ENCODE measurements around the gene PRODH.
"Not testable (repeated sequence)": the region's sequence is repeated elsewhere in the genome, so short reads cannot be mapped to it uniquely, and the experiment has no call there.

PRODH gene

GRCh38 chr22:18915550-18915949, 20.5 kb downstream of the PRODH start:
- H3K36me3 ChIP-seq (ENCODE audit: low read length); H4K20me1 ChIP-seq (ENCODE audit: low read depth, low read length); H3K9ac ChIP-seq (ENCODE audit: low read length); H3K9me2 ChIP-seq (replicated peaks; ENCODE audit: insufficient read depth, low read length); H3K79me2 ChIP-seq (ENCODE audit: insufficient read depth, low read length); H3F3A ChIP-seq (ENCODE audit: insufficient read depth); H3K4me3 ChIP-seq (ENCODE audit: insufficient read depth, low read length, poor library complexity, severe bottlenecking); H3K27me3 ChIP-seq (ENCODE audit: low read length); H3K27ac ChIP-seq (ENCODE audit: low read depth, low read length); H3K4me2 ChIP-seq (ENCODE audit: low read depth, low read length, poor library complexity, severe bottlenecking); H3K9me3 ChIP-seq (ENCODE audit: insufficient read depth, low read length); H2AFZ ChIP-seq (ENCODE audit: low read depth, low read length, severe bottlenecking): not testable (repeated sequence)

- not testable (repeated sequence) for H3K9me2 ChIP-seq (replicated peaks; ENCODE audit: insufficient read depth, low read length); H3K9ac ChIP-seq (ENCODE audit: low read length); H3F3A ChIP-seq (ENCODE audit: insufficient read depth); H3K4me3 ChIP-seq (ENCODE audit: insufficient read depth, low read length, poor library complexity, severe bottlenecking); H3K36me3 ChIP-seq (ENCODE audit: low read length); H3K27ac ChIP-seq (ENCODE audit: low read depth, low read length); H3K27me3 ChIP-seq (ENCODE audit: low read length); H3K79me2 ChIP-seq (ENCODE audit: insufficient read depth, low read length); H2AFZ ChIP-seq (ENCODE audit: low read depth, low read length, severe bottlenecking); H4K20me1 ChIP-seq (ENCODE audit: low read depth, low read length); H3K4me2 ChIP-seq (ENCODE audit: low read depth, low read length, poor library complexity, severe bottlenecking); H3K9me3 ChIP-seq (ENCODE audit: insufficient read depth, low read length)
Measured at GRCh38 chr22:18914558-18914957, 21.5 kb downstream of the PRODH start.

- H3K27ac ChIP-seq (ENCODE audit: low read depth, low read length); H2AFZ ChIP-seq (ENCODE audit: low read depth, low read length, severe bottlenecking); H3K36me3 ChIP-seq (ENCODE audit: low read length); H3K27me3 ChIP-seq (ENCODE audit: low read length); H3K9me3 ChIP-seq (ENCODE audit: insufficient read depth, low read length); H3F3A ChIP-seq (ENCODE audit: insufficient read depth); H3K9ac ChIP-seq (ENCODE audit: low read length); H3K79me2 ChIP-seq (ENCODE audit: insufficient read depth, low read length); H3K4me2 ChIP-seq (ENCODE audit: low read depth, low read length, poor library complexity, severe bottlenecking); H3K9me2 ChIP-seq (replicated peaks; ENCODE audit: insufficient read depth, low read length); H3K4me3 ChIP-seq (ENCODE audit: insufficient read depth, low read length, poor library complexity, severe bottlenecking); H4K20me1 ChIP-seq (ENCODE audit: low read depth, low read length): not testable (repeated sequence)
Measured at GRCh38 chr22:18912264-18912946, 23.7 kb downstream of the PRODH start.

- H3F3A ChIP-seq (ENCODE audit: insufficient read depth); H3K27me3 ChIP-seq (ENCODE audit: low read length); H3K9me3 ChIP-seq (ENCODE audit: insufficient read depth, low read length); H3K4me2 ChIP-seq (ENCODE audit: low read depth, low read length, poor library complexity, severe bottlenecking); H3K9me2 ChIP-seq (replicated peaks; ENCODE audit: insufficient read depth, low read length); H3K9ac ChIP-seq (ENCODE audit: low read length); H2AFZ ChIP-seq (ENCODE audit: low read depth, low read length, severe bottlenecking); H3K79me2 ChIP-seq (ENCODE audit: insufficient read depth, low read length); H4K20me1 ChIP-seq (ENCODE audit: low read depth, low read length); H3K27ac ChIP-seq (ENCODE audit: low read depth, low read length); H3K36me3 ChIP-seq (ENCODE audit: low read length); H3K4me3 ChIP-seq (ENCODE audit: insufficient read depth, low read length, poor library complexity, severe bottlenecking): not testable (repeated sequence)
Measured at GRCh38 chr22:18911535-18911934, 24.6 kb downstream of the PRODH start.

GRCh38 chr22:18909556-18909955, 26.5 kb downstream of the PRODH start:
- Histone ChIP-seq H3K9me3 (ENCODE audit: insufficient read depth, low read length) (no peaks in the 10 kb centered on the region), H3K27ac (ENCODE audit: low read depth, low read length) (no peak overlapping the region), H3K27me3 (ENCODE audit: low read length) (no peaks in the 10 kb centered on the region), H3F3A (ENCODE audit: insufficient read depth) (no peaks in the 10 kb centered on the region), H3K4me3 (ENCODE audit: insufficient read depth, low read length, poor library complexity, severe bottlenecking) (no peak overlapping the region), H3K9ac (ENCODE audit: low read length) (no peak overlapping the region), H3K4me2 (ENCODE audit: low read depth, low read length, poor library complexity, severe bottlenecking) (no peak overlapping the region), H3K36me3 (ENCODE audit: low read length) (no peaks in the 10 kb centered on the region), H3K9me2 (replicated peaks; ENCODE audit: insufficient read depth, low read length) (no peaks in the 10 kb centered on the region), H4K20me1 (ENCODE audit: low read depth, low read length) (no peaks in the 10 kb centered on the region), H3K79me2 (ENCODE audit: insufficient read depth, low read length) (no peaks in the 10 kb centered on the region), H2AFZ (ENCODE audit: low read depth, low read length, severe bottlenecking) (no peak overlapping the region)
- TF ChIP-seq EZH2phosphoT487 (conservative IDR thresholded peaks at IDR 0.05; ENCODE audit: low read length) (no peak), CTCF (IDR thresholded peaks at IDR 0.05; ENCODE audit: insufficient read depth, low read length, poor library complexity, severe bottlenecking) (no peak)
